MM.1S (cell line): ENCODE results near the gene MAP3K20.

ENCODE experiments used
- CTCF ChIP-seq: fragments of 300-600 bp; sonication (generic); IDR thresholded peaks from 2 replicates; pipeline ENCODE4 v1.5.1; 2016; ENCODE audit warnings: antibody characterized with exemption, low read length, mixed read lengths
- EZH2 ChIP-seq: fragments of 300-600 bp; sonication (generic); optimal IDR thresholded peaks from 2 replicates; pipeline ENCODE3; 2017; ENCODE audit warnings: low read depth, mild to moderate bottlenecking, antibody characterized with exemption, low read length, mixed read lengths

DNA sequence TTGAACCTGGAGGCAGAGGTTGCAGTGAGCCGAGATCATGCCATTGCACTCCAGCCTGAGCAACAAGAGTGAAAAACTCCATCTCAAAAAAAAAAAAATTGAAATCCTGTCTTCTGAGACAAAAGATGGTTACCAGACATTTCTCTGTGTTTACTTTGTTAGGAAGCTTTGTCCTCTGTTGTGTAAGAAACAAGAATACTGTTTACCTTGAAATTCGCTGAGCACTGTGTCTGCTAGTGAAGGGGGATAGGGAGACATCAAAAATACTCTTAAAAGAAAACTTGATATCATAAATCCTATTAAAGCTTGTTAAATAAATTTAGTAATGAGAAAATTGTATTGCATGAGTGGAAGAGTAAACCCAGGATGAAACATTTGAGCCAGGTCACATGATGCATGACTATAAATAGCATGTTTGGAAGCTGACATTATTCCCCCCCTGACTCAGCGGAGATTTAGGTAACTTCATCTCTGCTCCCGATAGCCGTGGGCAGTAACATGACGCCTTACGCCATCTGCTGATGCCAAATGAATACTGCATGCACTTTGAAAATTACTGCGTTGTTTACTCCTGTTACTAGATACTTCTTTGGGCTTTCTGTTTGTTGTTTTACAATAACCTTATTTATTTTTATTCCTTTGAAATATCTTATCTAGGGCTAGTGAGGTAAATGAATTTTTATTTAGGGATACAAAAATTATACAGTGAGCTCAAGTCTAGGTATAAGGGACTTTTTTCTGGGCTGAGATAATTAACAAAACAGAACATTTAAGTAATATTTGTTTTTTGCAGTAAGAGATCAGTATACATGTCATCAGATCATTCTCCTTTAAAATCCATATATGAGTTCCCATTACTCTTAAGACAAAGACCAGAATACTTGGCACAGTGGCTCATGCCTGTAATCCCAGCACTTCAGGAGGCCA is 134.9 kb downstream of the MAP3K20 start:
- TF ChIP-seq CTCF (peak; percentile 86), EZH2 (no peak)
